ENCODE measurements around the gene TNNI2. TPM values are rescaled to one million over a fixed set of nuclear protein-coding genes. Genes with fewer than 3 reads are reported as not detected.
"Not testable (repeated sequence)": the region's sequence is repeated elsewhere in the genome, so short reads cannot be mapped to it uniquely, and the experiment has no call there.

The TNNI2 gene
- total RNA-seq, 1 experiment from 2014 or later: not detected

GRCh38 chr11:1883346-1884302, 44.8 kb downstream of the TNNI2 start:
- DNase-seq (ENCODE audit: low read depth): no peak

GRCh38 chr11:1884303-1884700, 45.5 kb downstream of the TNNI2 start:
- DNase-seq (ENCODE audit: low read depth): no peak

- not testable (repeated sequence) for DNase-seq (ENCODE audit: low read depth)
Measured at GRCh38 chr11:1886551-1886950, 47.8 kb downstream of the TNNI2 start.

- DNase-seq (ENCODE audit: low read depth): no peak
Measured at GRCh38 chr11:1887451-1888346, 48.9 kb downstream of the TNNI2 start.

GRCh38 chr11:1888347-1888753, 49.6 kb downstream of the TNNI2 start:
- DNase-seq (ENCODE audit: low read depth): no peak

- DNase-seq (ENCODE audit: low read depth): no peak
Measured at GRCh38 chr11:1888811-1889210, 50.0 kb downstream of the TNNI2 start.

GRCh38 chr11:1889224-1889930, 50.6 kb downstream of the TNNI2 start:
- DNase-seq (ENCODE audit: low read depth): no peak

GRCh38 chr11:1889941-1890855, 51.4 kb downstream of the TNNI2 start:
- DNase-seq (ENCODE audit: low read depth): no peak

Small RNA genes lying within 50 kb of the gene (small RNA-seq; reads per million reads assigned to genes)
- gene AC051649.1 (not detected), gene MIR4298 (not detected)

Other genes with a start within 250 kb of the TNNI2 start
- not detected in 2 replicates for gene KRTAP5-2, start 240.7 kb upstream of the TNNI2 start, total RNA-seq (2014; rRNA removed; shearing (Covaris generic))
- gene KRTAP5-3, start 230.5 kb upstream of the TNNI2 start, total RNA-seq (2014; rRNA removed; shearing (Covaris generic)): not detected in 2 replicates
- gene KRTAP5-4, start 216.8 kb upstream of the TNNI2 start, total RNA-seq (2014; rRNA removed; shearing (Covaris generic)): not detected in 2 replicates
- gene KRTAP5-5, start 209.2 kb upstream of the TNNI2 start, total RNA-seq (2014; rRNA removed; shearing (Covaris generic)): not detected in 2 replicates
- gene KRTAP5-6, start 141.8 kb upstream of the TNNI2 start, total RNA-seq (2014; rRNA removed; shearing (Covaris generic)): not detected in 2 replicates
- gene IFITM10, start 88.4 kb upstream of the TNNI2 start, total RNA-seq (2014; rRNA removed; shearing (Covaris generic)): 0.47 and 0.58 TPM in 2 replicates
- gene CTSD, start 75.1 kb upstream of the TNNI2 start, total RNA-seq (2014; rRNA removed; shearing (Covaris generic)): 178 and 212 TPM in 2 replicates
- not detected in 2 replicates for gene SYT8, start 4.0 kb upstream of the TNNI2 start, total RNA-seq (2014; rRNA removed; shearing (Covaris generic))
- 1.2 and 1.3 TPM in 2 replicates for gene LSP1, start 14.1 kb downstream of the TNNI2 start, total RNA-seq (2014; rRNA removed; shearing (Covaris generic))
- not detected in 2 replicates for gene PRR33, start 52.9 kb downstream of the TNNI2 start, total RNA-seq (2014; rRNA removed; shearing (Covaris generic))
- not detected in 2 replicates for gene TNNT3, start 80.7 kb downstream of the TNNI2 start, total RNA-seq (2014; rRNA removed; shearing (Covaris generic))
- gene MRPL23, start 108.4 kb downstream of the TNNI2 start, total RNA-seq (2014; rRNA removed; shearing (Covaris generic)): 73.2 and 118 TPM in 2 replicates
- gene H19, start 158.9 kb downstream of the TNNI2 start, total RNA-seq (2014; rRNA removed; shearing (Covaris generic)): 0.21 and 0.27 TPM in 2 replicates

Measured in HT1080 (cell line).